K562 (cell line): Measurements from ENCODE around the gene MYO3B. TPM values are rescaled to one million over a fixed set of nuclear protein-coding genes. Genes with fewer than 3 reads are reported as not detected.

Experiments used
- AFF1 ChIP-seq, 2 experiments: fragments of 450-650 bp; IDR thresholded peaks; 2 replicates each; pipeline ENCODE4 v1.6.1; 2018; ENCODE audit warnings: mild to moderate bottlenecking in 2 of 2, low read depth in 1 of 2; ENCODE audit not compliant: partially characterized antibody in 2 of 2
- EZH2 ChIP-seq: IDR thresholded peaks from 2 replicates; pipeline ENCODE4 v1.6.1; 2012; ENCODE audit warnings: low read depth, mild to moderate bottlenecking, inconsistent platforms, low read length, borderline replicate concordance
- FOXP1 ChIP-seq: sonication (generic); formaldehyde crosslinking; IDR thresholded peaks from 2 replicates; pipeline ENCODE4 v1.8.0; 2022; ENCODE audit warnings: mild to moderate bottlenecking, missing genetic modification reagents
- GABPA ChIP-seq: fragments of 200-800 bp; sonication (Bioruptor generic); conservative IDR thresholded peaks from 2 replicates; pipeline ENCODE4 v1.6.1; 2016; ENCODE audit warnings: low read depth, missing genetic modification characterization, missing compliant biosample characterization
- GMEB1 ChIP-seq: fragments of 250-450 bp; sonication (Bioruptor Pico); IDR thresholded peaks from 2 replicates; pipeline ENCODE4 v1.4.0; 2020; ENCODE audit warnings: mild to moderate bottlenecking
- HEY1 ChIP-seq: fragments of 250-450 bp; sonication (Bioruptor Pico); IDR thresholded peaks from 2 replicates; pipeline ENCODE4 v1.5.0; 2020; ENCODE audit warnings: mild to moderate bottlenecking, moderate library complexity, borderline replicate concordance
- HNRNPUL1 ChIP-seq: fragments of 200-400 bp; formaldehyde crosslinking; IDR thresholded peaks from 2 replicates; pipeline ENCODE4 v1.6.1; 2017; ENCODE audit warnings: low read length
- ID3 ChIP-seq, 2 experiments: fragments of 250-450 bp in 1 of 2; fragments of 450-650 bp in 1 of 2; sonication (Bioruptor Pico) in 1 of 2; IDR thresholded peaks; 2 replicates each; pipeline versions ENCODE4 v1.6.1 to v1.8.0; 2016 to 2021; ENCODE audit warnings: mild to moderate bottlenecking in 2 of 2, moderate library complexity in 2 of 2, missing compliant biosample characterization in 1 of 2, missing genetic modification characterization in 1 of 2
- MEIS2 ChIP-seq: fragments of 450-650 bp; IDR thresholded peaks from 2 replicates; pipeline ENCODE4 v1.6.1; 2014; ENCODE audit warnings: mild to moderate bottlenecking; ENCODE audit not compliant: partially characterized antibody
- MTA1 ChIP-seq: fragments of 450-650 bp; IDR thresholded peaks from 2 replicates; pipeline ENCODE4 v1.6.1; 2017; ENCODE audit warnings: borderline replicate concordance
- NCOA1 ChIP-seq: fragments of 450-650 bp; IDR thresholded peaks from 2 replicates; pipeline ENCODE4 v1.6.1; 2016; ENCODE audit warnings: low read depth
- NR2C2 ChIP-seq, 2 experiments: fragments of 200-800 bp in 1 of 2; sonication (Bioruptor generic) in 1 of 2; sonication (generic) in 1 of 2; formaldehyde crosslinking in 1 of 2; IDR thresholded peaks; 2 replicates each; pipeline versions ENCODE4 v1.6.1 to v1.8.0; 2016 to 2022; ENCODE audit warnings: mild to moderate bottlenecking in 1 of 2, missing compliant biosample characterization in 1 of 2, missing genetic modification characterization in 1 of 2, missing genetic modification reagents in 1 of 2
- PYGO2 ChIP-seq: fragments of 450-650 bp; IDR thresholded peaks from 2 replicates; pipeline ENCODE4 v1.6.1; 2016; ENCODE audit warnings: mild to moderate bottlenecking, missing genetic modification characterization, moderate library complexity, missing compliant biosample characterization
- RHOXF2B ChIP-seq: fragments of 250-450 bp; sonication (Bioruptor Pico); conservative IDR thresholded peaks from 2 replicates; pipeline ENCODE4 v1.5.1; 2021
- SMAD4 ChIP-seq: fragments of 250-450 bp; sonication (Bioruptor Pico); conservative IDR thresholded peaks from 2 replicates; pipeline ENCODE4 v1.8.0; 2021; ENCODE audit warnings: inconsistent platforms, mild to moderate bottlenecking, moderate library complexity
- SMARCA5 ChIP-seq: fragments of 450-650 bp; IDR thresholded peaks from 2 replicates; pipeline ENCODE4 v1.6.1; 2016
- SRF ChIP-seq, 2 experiments: fragments of 250-450, 450-650 bp in 1 of 2; sonication (Bioruptor Pico) in 1 of 2; sonication (generic) in 1 of 2; formaldehyde crosslinking; IDR thresholded peaks; 2 replicates each; pipeline versions ENCODE4 v1.5.0 to v1.5.1; 2020 to 2022; ENCODE audit warnings: mild to moderate bottlenecking in 1 of 2, missing genetic modification reagents in 1 of 2
- TAF1 ChIP-seq: IDR thresholded peaks from 2 replicates; pipeline ENCODE4 v1.6.1; 2011; ENCODE audit warnings: mild to moderate bottlenecking, low read length, moderate library complexity; ENCODE audit not compliant: insufficient read depth, control insufficient read depth, severe bottlenecking; ENCODE audit errors: extremely low read depth
- ZFPM2 ChIP-seq: fragments of 250-450 bp; sonication (Bioruptor Pico); IDR thresholded peaks from 2 replicates; pipeline ENCODE4 v1.5.1; 2022; ENCODE audit warnings: mild to moderate bottlenecking
- ZNF133 ChIP-seq: fragments of 250-450 bp; sonication (Bioruptor Pico); IDR thresholded peaks from 2 replicates; pipeline ENCODE4 v1.4.0; 2020; ENCODE audit warnings: mild to moderate bottlenecking
- ZNF445 ChIP-seq: fragments of 250-450 bp; sonication (Bioruptor Pico); IDR thresholded peaks from 2 replicates; pipeline ENCODE4 v1.4.0; 2020; ENCODE audit warnings: low read depth, mild to moderate bottlenecking, moderate library complexity
- polyA plus RNA-seq, 8 experiments: library from polyadenylated mRNA; depleted of rRNA in 4 of 8; stranded (reverse) in 5 of 8; unstranded in 3 of 8; fragments of >200 nt; fragmentation: Nextera tagmentation in 2 of 8; fragmentation: Illumina TruSeq in 1 of 8; extraction: Ambion mirVana in 2 of 8; extraction: Trizol in 1 of 8; gene quantifications; 2 replicates each; pipeline versions ENCODE4 v1.2.1 to v1.2.3, GENCODE V29; 2011 to 2014; ENCODE audit warnings: inconsistent platforms in 1 of 8, missing spikeins in 1 of 8
- total RNA-seq, 7 experiments: library from RNA; depleted of rRNA in 6 of 7; stranded (reverse); fragments of >200 nt in 6 of 7; fragmentation: Illumina TruSeq in 2 of 7; extraction: Trizol in 2 of 7; gene quantifications; 2 replicates each; pipeline versions ENCODE4 v1.2.1 to v1.2.3, GENCODE V29; 2011 to 2021; ENCODE audit warnings: low replicate concordance in 1 of 7

Gene MYO3B
- total and polyA plus RNA-seq, 9 of the 15 experiments (the other 6 are each of a cell fraction or from before 2014, with no cell fraction given): 2.7 to 6.5 (median 3.6) TPM

GRCh38 chr2:170263728-170264521, 86.0 kb downstream of the MYO3B start (continued):
- peak; percentile 15; the same call in 1 of the 2 replicates for TF ChIP-seq ZFPM2 (CRISPR knock-in tag)
- peak; percentile 91 for TF ChIP-seq ZNF445 (CRISPR knock-in tag)
- TF ChIP-seq HNRNPUL1: peak; percentile 41; the same call in 1 of the 2 replicates
- peak; percentile 57 for TF ChIP-seq GABPA (tag)
- peak; percentile 97 for TF ChIP-seq NCOA1
- TF ChIP-seq FOXP1 (CRISPR knock-in tag): peak; percentile 82
- TF ChIP-seq AFF1 (IDR thresholded peaks at IDR 0.05; ENCODE audit: low read depth in 1 of 2, partially characterized antibody in 2 of 2): peak; percentile 74 to 98
- peak; percentile 58 for TF ChIP-seq TAF1
- TF ChIP-seq NR2C2 (CRISPR knock-in tag; IDR thresholded peaks at IDR 0.05): 0 out of 2 replicates have a peak, but pooled peaks have one; percentile 3
- TF ChIP-seq NR2C2 (tag; IDR thresholded peaks at IDR 0.05): peak; percentile 83
- TF ChIP-seq ID3 (CRISPR knock-in tag; IDR thresholded peaks at IDR 0.05): peak; percentile 93
- TF ChIP-seq ID3 (tag; IDR thresholded peaks at IDR 0.05): peak; percentile 100
- peak; percentile 96 for TF ChIP-seq MTA1
- peak; percentile 96 for TF ChIP-seq PYGO2 (tag)
- TF ChIP-seq SRF (CRISPR knock-in tag; IDR thresholded peaks at IDR 0.05): peak in 1 of 2 experiments; percentile 87; a peak in 2 of 4 replicates
- TF ChIP-seq SMARCA5: peak; percentile 28; the same call in 1 of the 2 replicates
- TF ChIP-seq ZNF133 (CRISPR knock-in tag): peak; percentile 96
- peak; percentile 94 for TF ChIP-seq HEY1 (CRISPR knock-in tag)
- peak; percentile 82 for TF ChIP-seq MEIS2
- TF ChIP-seq GMEB1 (CRISPR knock-in tag): peak; percentile 84
- peak; percentile 97 for TF ChIP-seq RHOXF2B (CRISPR knock-in tag)
- TF ChIP-seq EZH2: peak; percentile 97; the same call in 1 of the 2 replicates
- peak; percentile 100 for TF ChIP-seq SMAD4 (CRISPR knock-in tag)
